Germinal center (tissue), 1 donor: ENCODE measurements around the gene EIPR1.

Experiments
- DNase-seq: peaks from one replicate; pipeline ENCODE4 v3.0.0; 2012; ENCODE audit warnings: mixed read lengths, low spot score

The EIPR1 gene

DNA sequence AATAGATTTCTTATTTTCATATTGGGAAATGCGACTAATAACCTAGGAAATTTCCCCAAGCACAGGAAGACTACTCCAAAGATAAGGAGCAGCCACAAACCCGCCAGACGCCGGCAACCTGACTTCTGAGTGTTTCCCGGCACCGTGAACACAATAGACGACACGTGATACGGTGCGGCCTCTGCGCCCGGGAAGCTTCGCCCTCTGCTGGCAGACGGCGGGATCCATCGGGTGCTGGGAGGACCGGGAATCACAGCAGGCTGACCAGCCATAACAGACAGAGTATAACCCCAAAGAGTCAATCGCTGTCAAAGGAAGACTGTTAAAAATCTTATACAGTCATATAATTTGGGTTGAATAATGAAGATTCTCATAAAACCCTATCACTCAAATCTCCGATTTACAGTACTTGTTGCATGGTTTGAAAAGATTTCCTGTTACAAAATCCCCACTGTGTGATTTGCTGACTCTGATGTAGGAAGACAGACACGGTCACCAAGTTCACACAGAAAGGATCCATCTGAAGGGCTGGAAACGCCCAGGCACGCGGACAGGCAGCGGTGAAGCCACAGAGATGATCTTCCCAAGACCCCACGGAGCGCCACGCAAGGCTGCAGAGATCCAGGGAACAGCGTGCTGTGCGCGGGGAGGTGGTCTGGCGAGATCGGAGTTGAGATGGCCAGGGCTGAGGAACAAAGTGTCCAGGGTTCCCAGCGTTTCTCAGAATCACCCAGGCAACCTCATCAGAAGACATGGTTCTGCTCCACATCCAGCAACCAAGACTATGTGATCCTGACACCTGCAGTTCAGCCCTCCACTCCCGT is 73.8 kb downstream of the EIPR1 start:
- DNase-seq = peak; percentile 81

DNA sequence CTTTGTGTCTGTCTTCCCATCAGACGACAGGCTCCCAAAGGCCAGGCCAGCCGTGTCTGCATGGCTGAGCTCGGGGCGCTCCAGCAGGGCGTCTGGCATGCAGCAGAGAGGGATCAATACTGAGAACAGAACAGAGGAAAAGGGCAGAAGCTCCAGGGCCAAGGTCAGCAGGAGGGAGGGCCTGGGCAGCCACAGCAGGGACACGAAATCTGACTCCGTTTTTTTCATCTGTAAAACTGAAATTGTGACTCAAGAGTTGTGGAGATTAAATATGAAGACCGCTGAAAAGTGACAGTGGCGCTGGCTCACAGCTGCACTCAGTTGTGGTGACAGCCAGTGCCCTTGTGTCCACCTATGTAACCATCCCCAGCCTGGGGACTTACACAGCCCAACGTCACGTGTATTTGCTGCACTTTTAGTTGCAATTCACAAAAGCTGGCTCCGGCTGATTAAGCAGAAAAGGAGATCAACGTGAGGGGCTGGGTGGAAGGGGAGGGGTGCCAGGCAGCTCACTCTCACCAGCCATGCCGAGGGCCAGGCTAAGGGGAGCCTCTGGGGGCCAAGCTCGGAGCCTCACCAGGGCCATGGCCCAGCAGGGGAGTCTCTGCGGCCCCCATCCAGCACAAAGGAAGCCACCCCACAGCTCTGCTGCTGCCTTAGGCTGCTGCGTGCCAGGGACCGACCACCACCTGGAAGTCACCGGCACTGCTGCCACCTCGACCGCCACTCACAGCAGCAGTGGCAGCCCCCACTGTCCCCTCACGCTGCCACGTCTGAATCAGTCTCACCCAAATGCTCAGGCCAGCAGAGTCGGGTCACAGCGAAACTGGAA is 74.7 kb downstream of the EIPR1 start:
- no peak for DNase-seq

DNA sequence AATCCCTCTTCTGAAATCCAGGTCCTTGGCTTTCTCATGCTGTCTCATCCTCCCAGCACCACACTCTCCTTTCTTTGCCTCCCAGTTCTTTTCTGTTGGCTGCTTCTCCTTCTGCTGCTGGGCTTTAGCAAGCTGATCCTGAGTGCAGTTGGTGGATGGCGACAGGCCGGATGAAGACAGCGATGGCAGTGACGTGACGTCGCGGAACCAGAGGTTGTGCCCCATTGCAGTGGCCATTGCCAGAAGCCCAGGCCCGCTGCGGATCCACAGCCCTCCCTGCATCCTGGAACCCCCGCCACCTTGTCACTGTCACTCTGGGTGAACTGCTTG is 75.2 kb downstream of the EIPR1 start:
- DNase-seq = no peak

DNA sequence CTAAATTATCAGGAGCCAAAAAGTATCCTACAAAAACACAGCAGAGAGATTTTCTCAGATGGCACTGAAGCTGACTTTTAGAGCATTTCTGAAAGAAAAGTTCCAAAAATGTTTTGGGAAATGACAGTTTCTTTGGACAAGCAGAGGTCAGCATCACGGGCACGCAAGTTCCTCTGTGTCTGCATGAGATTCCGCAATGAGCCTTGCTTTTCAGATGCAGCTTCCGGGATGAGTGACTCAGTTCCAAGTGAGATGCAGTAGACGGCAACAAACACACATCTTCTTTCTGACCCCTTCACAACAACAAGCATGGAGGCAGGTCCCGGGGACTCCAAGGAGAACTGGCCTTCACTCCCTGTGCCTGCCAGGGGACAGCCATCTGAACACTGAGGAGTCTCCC is 76.6 kb downstream of the EIPR1 start:
- no peak for DNase-seq

DNA sequence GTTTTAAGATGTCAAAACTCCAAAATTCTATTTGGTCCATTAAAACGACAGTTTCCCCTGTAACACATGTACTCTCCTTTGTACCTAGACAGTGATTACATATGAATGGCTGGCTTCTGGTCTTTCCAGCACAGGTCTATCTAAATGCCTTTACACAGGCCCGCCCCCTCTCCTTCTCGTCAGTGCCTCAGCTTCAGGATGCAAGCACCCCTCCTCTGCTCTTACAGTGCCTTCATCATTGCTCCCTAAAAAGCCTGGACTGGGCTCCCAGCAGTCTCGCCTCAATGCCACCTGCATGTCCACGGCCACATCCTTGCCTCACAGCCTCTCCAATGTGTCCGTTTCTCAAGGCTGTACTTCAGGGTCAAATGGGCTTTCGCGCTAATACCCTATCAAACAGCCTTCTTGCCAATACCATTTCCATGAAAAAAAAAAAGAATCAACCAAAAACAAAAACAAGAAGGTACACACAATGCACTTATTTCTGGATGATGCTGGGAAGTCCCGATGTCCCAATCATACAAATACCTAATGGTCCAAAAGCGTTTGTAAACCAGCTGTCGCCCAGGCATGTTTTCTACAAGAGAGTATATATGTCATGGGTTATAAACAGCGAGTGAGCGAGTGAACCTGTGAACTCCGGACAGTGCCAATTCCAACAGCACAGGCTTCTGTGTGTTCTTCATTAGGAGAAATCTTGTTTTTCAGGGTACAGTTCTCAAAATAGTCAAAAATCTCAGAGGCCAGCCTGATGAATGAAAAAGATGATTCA is 77.2 kb downstream of the EIPR1 start:
- DNase-seq = no peak

DNA sequence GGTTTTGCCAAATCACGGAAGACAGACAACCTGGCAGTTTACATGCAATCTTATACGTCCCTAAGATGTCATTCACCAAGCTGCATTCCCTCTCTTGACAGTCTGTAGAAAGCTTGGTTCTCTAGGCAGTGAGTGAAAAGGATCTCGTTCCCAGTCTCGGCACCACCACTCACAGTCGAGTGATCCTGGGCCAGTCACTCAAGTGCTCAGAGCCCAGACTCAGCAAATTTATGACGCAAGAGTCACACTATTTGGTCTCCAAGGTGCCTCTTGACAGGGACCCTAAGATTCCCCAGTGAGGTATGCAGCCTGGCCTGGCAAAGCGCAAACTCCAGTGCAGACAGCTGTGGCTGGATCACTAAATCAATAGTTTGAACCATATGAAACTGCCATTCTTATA is 77.9 kb downstream of the EIPR1 start:
- DNase-seq = no peak

DNA sequence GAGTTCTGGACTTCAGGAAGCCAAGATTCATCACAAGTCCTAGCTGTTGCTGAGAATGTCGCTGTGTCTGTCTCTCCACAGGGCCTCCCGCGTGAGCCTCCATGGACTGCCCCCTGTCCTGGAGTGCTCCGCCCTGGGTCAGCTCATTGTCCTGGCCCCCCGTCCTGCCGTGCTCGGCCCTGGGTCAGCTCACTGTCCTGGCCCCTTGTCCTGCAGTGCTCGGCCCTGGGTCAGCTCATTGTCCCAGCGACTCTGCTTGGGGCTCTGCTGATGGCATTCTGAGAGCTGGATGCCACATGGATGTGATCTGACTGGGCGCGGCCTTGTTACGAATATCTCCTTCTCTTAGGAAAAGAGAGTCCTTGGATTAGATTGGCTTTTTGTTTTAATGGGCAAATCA is 78.5 kb downstream of the EIPR1 start:
- no peak for DNase-seq

DNA sequence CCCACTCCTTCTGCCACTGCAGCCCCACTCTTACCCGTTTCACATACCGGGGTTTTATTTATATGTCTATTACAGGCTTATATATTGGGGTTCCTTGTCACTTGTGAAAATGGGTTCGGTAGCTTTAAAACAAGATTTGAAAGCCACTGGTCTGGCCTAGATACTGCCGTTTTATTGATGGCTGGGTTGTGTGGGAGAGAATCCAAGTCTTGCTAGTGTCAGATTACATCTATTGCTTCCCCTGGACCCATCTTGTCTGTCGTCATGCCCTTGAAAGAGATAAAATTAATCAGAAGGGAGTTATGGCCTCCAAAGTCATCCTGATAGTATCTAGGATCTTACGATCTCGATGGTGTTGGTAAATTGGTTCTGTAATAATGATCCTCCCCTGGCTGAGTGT is 79.4 kb downstream of the EIPR1 start:
- no peak for DNase-seq

DNA sequence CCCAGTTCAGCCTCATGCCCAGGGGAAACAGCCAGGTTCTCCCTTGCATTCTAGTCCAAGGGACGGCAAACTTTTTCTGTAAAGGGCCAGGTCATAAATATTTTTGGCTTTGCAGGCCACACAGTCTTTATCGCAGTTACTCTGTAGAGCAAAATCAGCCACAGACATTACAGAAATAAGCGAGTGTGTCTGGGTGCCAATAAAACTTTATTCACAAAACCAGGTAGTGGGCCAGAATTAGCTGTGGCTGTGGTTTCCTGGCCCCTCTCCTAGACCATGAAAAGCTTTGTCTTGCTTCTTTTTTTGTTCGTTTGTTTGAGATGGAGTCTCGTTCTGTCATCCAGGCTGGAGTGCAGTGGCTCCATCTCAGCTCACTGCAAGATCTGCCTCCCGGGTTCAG is 80.1 kb downstream of the EIPR1 start:
- DNase-seq = no peak

DNA sequence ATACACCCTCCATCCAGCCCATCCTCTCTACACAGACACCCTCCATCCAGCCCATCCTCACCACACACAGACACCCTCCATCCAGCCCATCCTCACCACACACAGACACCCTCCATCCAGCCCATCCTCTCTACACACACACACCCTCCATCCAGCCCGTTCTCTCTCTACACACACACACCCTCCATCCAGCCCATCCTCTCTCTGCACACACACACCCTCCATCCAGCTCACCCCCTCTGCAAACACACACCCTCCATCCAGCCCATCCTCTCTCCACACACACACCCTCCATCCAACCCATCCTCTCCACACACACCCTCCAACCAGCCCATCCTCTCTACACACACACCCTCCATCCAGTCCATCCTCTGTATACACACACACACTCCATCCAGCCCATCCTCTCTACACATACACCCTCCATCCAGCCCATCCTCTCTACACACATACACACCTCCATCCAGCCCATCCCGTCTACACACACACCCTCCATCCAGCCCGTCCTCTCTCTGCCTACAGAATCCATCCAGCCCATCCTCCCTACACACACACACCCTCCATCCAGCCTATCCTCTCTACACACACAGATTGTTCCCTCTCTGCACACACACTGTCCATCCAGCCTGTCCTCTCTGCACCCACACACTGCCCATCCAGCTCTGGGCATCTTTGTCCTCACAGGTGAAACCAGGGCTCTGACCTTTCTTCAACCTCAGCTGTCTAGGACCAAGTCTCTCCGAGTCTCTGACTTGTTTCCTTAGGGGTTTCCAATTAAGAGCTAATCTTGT is 81.2 kb downstream of the EIPR1 start:
- DNase-seq = no peak

DNA sequence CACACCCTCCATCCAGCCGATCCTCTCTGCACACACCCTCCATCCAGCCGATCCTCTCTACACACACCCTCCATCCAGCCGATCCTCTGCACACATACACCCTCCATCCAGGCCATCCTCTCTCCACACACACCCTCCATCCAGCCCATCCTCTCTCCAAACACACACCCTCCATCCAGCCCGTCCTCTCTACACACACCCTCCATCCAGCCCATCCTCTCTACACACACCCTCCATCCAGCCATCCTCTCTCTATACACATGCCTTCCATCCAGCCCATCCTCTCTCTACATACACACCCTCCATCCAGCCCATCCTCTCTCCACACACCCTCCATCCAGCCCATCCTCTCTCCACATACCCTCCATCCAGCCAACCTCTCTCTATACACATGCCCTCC is 83.1 kb downstream of the EIPR1 start:
- no peak for DNase-seq

DNA sequence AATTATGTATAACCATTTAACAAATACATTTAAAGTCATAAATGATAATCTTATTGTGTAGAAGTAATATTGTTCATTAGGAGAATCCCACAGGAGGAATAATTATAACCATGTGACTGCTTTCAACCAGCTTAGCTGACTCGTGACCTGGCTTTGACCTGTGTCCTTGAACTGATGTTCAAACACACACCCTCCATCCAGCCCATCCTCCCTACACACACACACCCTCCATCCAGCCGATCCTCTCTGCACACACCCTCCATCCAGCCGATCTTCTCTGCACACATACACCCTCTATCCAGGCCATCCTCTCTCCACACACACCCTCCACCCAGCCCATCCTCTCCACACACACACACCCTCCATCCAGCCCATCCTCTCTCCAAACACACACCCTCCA is 83.5 kb downstream of the EIPR1 start:
- DNase-seq = no peak

DNA sequence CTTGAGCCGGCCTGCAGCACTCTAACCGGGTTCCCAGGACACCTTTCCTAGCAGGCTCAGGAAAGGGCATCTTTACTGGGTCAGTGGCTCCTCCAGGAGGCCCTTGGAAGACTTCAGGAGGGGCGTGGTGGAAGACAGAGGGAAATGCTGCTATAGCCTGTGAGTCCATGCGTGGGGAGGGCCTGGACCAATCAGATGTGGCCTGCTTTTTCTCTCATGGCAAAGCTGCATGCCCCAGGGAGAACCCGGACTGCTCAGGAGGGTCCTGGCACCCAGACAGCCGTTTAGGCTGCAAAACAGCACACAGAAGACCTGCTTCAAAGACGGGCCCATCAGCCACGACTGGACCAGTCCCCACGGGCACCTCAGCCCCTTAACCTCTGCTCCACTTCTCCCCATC is 84.4 kb downstream of the EIPR1 start:
- no peak for DNase-seq

DNA sequence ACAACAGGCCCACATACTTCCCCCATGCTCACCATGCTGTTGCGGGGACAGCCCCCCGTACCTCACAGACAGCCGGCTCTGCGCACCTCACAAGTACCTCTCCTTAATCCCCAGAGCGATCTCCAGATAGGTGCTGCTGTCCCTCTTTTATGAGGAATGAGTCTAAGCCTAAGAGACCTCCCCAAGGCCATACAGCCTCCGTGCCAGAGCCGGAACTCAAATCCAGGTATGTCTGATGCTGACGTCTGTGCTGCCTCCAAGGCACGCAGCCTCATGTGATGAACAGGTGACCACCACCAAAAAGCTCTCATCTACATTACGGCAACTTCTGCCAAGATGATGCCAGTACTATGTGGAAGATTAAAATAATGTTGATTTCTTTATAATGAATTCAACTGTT is 85.2 kb downstream of the EIPR1 start:
- no peak for DNase-seq

DNA sequence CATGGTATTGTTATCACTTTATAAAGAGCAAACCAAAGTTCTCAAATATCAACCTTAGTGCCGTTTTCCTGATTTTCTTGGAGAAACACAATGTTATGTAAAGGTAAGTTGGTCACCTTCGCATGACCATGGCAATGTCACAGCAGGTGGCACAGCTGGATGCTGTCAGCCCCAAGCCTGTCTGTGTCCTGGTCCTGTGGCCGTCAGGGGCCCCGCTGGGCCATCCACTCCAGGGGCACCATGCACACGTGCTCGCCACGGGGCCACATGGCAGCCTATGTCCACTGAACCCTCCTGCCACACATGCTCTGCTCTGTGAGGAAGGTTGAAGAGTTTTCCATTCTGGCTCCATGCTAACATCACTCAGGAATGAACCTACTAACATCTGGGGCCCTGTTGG is 85.9 kb downstream of the EIPR1 start:
- no peak for DNase-seq

DNA sequence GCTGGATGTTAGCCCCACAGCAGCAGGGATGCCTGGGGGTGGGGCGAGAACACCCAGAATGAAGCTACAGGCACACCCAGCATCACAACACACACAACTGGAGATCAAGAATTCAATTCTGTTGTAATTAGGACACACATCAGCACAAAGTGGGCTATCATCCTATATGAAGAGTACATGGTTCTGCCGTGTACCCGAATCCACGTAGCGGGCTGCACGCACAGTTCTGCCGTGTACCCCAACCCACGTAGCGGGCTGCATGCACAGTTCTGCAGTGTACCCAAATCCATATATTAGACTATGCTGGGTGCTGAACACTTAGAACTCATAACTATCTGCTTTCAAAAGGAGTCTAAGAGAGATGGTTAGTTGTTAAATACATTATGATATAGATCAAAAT is 86.5 kb downstream of the EIPR1 start:
- no peak for DNase-seq

DNA sequence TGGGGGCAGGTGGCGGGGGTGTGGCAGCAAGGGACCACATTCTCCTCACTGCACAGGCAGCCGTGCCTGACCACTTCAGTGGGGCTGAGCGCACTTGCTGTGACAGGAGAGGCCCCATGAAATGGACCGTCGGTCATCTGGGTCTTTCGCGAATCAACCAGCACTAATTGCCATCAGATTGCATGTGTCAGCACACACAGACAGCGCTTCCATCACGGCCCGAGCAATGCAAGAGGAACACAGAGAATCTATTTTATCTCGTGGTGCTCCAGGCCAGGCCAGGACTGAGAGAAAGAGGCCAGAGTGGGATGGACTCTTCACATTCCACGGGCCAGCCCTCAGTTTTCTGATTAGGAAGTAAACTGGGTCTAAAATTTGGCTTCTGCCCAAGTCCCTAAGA is 87.0 kb downstream of the EIPR1 start:
- no peak for DNase-seq

DNA sequence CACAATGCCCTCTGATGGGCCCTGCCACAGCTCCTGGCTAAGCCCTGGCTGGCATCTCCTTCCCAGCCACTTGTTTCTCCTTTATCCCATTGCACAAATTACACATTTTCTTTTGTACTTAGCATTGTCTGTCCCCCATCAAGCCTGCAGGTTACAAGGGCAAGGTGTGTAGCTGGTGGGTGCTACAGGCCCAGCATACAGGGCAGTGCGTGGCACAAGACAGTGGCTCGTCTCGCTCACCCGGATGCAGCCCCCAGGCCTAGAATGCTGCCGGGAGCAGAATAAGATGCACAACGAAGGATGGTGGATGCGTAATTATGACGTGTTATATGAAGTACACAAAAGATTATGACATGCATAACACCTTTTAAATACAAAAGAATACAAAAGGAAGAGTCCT is 87.6 kb downstream of the EIPR1 start:
- DNase-seq = no peak

DNA sequence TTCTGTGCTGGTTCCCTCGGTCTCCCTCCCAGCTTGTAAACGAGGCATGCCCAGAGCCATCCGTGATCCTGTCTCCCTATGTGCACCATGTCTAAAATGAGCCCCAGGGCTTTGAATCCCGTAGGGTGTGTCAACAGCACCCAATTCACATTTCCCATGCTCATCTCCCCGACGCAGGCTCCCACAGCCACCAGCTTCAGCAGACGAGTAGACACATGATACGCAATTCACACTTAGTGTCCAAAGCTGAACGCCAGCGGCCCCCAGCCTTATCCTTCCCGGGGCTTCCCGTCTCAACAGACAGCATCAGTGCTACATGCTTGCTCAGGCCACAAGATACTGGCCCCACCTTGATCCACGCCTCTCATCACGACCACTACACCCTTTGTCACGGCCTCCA is 88.1 kb downstream of the EIPR1 start:
- no peak for DNase-seq

DNA sequence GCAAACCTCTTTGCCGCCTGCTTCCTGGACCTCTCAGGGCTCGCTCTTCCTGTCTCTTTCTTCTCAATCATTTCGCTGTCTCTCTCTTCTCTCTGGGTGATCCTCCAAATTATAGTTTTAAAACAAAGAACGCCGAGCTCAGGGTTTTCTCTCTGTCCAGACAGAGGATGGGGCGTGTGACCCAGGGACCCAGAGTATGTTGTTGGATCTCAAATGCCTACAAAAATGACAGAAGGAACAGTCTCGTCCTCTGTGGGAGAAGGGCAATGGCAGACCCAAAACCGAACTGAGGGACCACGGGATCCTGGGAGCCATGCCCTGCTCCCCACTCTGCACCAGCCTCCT is 88.5 kb downstream of the EIPR1 start:
- no peak for DNase-seq

DNA sequence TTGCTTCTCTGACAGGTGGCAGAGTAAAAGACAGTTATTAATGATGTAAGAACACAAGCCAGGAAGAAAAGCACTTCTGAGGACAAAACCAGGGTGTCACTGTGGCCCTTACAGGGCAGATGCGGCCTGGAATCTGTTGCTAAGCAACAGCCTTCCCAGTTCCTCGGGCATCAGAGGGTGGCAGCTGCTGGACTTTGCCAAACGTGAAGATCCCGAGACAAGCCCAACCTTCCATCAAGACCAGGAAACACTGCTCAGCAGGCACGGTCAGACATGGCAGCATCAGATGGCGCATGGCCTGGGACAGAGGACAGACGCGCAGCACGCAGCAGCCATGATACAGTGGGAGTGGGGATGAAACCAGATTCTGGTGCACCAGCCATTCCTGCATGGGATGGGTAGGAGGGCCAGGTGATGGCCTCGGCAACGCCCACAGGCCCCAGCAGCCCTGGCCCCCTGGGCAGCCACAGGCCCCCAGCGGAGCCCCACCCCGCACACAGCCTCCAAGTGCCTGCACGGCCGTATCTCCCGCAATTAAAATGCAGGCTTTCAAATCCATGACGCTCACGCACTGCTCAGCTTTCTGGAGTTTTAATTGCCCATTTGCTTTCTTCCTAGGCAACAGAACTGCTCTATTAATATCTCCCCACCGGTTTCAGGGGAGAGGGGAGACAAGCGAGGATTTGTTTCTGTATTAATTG is 89.0 kb downstream of the EIPR1 start:
- no peak for DNase-seq

DNA sequence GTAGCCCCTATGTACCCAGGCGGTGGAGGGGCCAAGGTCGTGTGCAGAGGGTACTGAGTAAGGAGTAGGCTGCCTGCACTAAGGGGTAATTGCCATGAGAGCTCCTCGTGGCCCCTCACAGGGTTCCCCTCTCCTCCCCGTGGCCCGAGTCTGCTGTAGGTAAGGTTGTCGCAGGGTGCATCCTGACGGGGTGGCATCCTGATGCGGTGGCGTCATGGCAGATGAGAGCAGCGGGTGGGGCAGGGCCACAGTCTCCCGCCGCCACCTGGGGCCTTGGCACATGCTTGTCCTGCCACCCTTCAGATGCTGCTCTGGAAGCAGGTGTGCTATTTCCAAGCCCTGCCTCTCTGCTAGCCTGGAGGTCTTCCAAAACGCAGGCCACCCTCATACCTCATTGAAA is 89.7 kb downstream of the EIPR1 start:
- DNase-seq = no peak
